KOPT-K1 (cell line): Measurements from ENCODE around the gene MAML2.

Source experiments
- H3K27ac ChIP-seq: fragments of 200-600 bp; sonication (generic); 2 replicates; pipeline ENCODE4 v1.5.1; 2016; ENCODE audit warnings: antibody characterized with exemption, mild to moderate bottlenecking, low read depth, low read length; ENCODE audit not compliant: poor library complexity, severe bottlenecking
- H3K36me3 ChIP-seq: fragments of 200-600 bp; sonication (generic); 2 replicates; pipeline ENCODE4 v1.5.1; 2017; ENCODE audit warnings: antibody characterized with exemption, mild to moderate bottlenecking, low read length, moderate library complexity; ENCODE audit not compliant: insufficient read depth
- H3K9me3 ChIP-seq: fragments of 200-600 bp; sonication (generic); 2 replicates; pipeline ENCODE4 v1.5.1; 2017; ENCODE audit warnings: antibody characterized with exemption, low read length, mild to moderate bottlenecking; ENCODE audit not compliant: insufficient read depth, poor library complexity, severe bottlenecking

Gene MAML2

GRCh38 chr11:96218901-96219300, 124.1 kb downstream of the MAML2 start:
- no peak overlapping the region for H3K27ac ChIP-seq

GRCh38 chr11:96218006-96218405, 125.0 kb downstream of the MAML2 start:
- Histone ChIP-seq H3K36me3 (no peaks in the 10 kb centered on the region), H3K27ac (no peak overlapping the region), H3K9me3 (no peaks in the 10 kb centered on the region)

More at GRCh38 chr11:96218901-96219300, 124.1 kb downstream of the MAML2 start:
- Histone ChIP-seq H3K36me3 (no peaks in the 10 kb centered on the region), H3K9me3 (no peaks in the 10 kb centered on the region)

GRCh38 chr11:96217206-96217605, 125.8 kb downstream of the MAML2 start:
- Histone ChIP-seq H3K27ac (no peak overlapping the region), H3K9me3 (no peaks in the 10 kb centered on the region), H3K36me3 (no peaks in the 10 kb centered on the region)

- no peaks in the 10 kb centered on the region for H3K36me3 ChIP-seq
- peak overlapping the region; percentile 69 for H3K27ac ChIP-seq
These were observed 127.2 kb downstream of the MAML2 start for GRCh38 chr11:96215826-96216225.

GRCh38 chr11:96215110-96215782, 127.7 kb downstream of the MAML2 start:
- peak overlapping the region; percentile 69 for H3K27ac ChIP-seq
- no peaks in the 10 kb centered on the region for H3K9me3 ChIP-seq
- H3K36me3 ChIP-seq: no peaks in the 10 kb centered on the region

More at GRCh38 chr11:96215826-96216225, 127.2 kb downstream of the MAML2 start:
- H3K9me3 ChIP-seq: no peaks in the 10 kb centered on the region

- H3K9me3 ChIP-seq: no peaks in the 10 kb centered on the region
- H3K27ac ChIP-seq: peak overlapping the region; percentile 69
- no peaks in the 10 kb centered on the region for H3K36me3 ChIP-seq
These were observed 128.3 kb downstream of the MAML2 start for GRCh38 chr11:96214777-96215109.

- Histone ChIP-seq H3K36me3 (no peaks in the 10 kb centered on the region), H3K9me3 (no peaks in the 10 kb centered on the region), H3K27ac (no peak overlapping the region)
These were observed 129.5 kb downstream of the MAML2 start for GRCh38 chr11:96213500-96213899.

GRCh38 chr11:96211436-96211835, 131.6 kb downstream of the MAML2 start:
- no peak overlapping the region for H3K27ac ChIP-seq
- H3K36me3 ChIP-seq: no peaks in the 10 kb centered on the region
- no peaks in the 10 kb centered on the region for H3K9me3 ChIP-seq

GRCh38 chr11:96207459-96208449, 135.2 kb downstream of the MAML2 start:
- no peaks in the 10 kb centered on the region for H3K9me3 ChIP-seq
- no peaks in the 10 kb centered on the region for H3K36me3 ChIP-seq
- peak overlapping the region; percentile 49 for H3K27ac ChIP-seq

GRCh38 chr11:96206955-96207354, 136.0 kb downstream of the MAML2 start:
- no peak overlapping the region for H3K27ac ChIP-seq
- no peaks in the 10 kb centered on the region for H3K36me3 ChIP-seq
- H3K9me3 ChIP-seq: no peaks in the 10 kb centered on the region

GRCh38 chr11:96205460-96205809, 137.6 kb downstream of the MAML2 start:
- H3K9me3 ChIP-seq: no peaks in the 10 kb centered on the region
- no peak overlapping the region for H3K27ac ChIP-seq
- H3K36me3 ChIP-seq: no peaks in the 10 kb centered on the region

- Histone ChIP-seq H3K9me3 (no peaks in the 10 kb centered on the region), H3K36me3 (no peaks in the 10 kb centered on the region), H3K27ac (no peak overlapping the region)
These were observed 138.1 kb downstream of the MAML2 start for GRCh38 chr11:96204721-96205459.

- Histone ChIP-seq H3K36me3 (no peaks in the 10 kb centered on the region), H3K27ac (no peak overlapping the region), H3K9me3 (no peaks in the 10 kb centered on the region)
These were observed 138.7 kb downstream of the MAML2 start for GRCh38 chr11:96204366-96204659.

- no peaks in the 10 kb centered on the region for H3K36me3 ChIP-seq
- H3K9me3 ChIP-seq: no peaks in the 10 kb centered on the region
- no peak overlapping the region for H3K27ac ChIP-seq
These were observed 139.2 kb downstream of the MAML2 start for GRCh38 chr11:96203567-96204365.
